NCI-H2171 (cell line): Measurements from ENCODE around the gene DDX49.

ENCODE experiments used
- DNase-seq: peaks from one replicate; lab custom pipeline; 2025; lab: John Stamatoyannopoulos, UW

The DDX49 gene

DNA sequence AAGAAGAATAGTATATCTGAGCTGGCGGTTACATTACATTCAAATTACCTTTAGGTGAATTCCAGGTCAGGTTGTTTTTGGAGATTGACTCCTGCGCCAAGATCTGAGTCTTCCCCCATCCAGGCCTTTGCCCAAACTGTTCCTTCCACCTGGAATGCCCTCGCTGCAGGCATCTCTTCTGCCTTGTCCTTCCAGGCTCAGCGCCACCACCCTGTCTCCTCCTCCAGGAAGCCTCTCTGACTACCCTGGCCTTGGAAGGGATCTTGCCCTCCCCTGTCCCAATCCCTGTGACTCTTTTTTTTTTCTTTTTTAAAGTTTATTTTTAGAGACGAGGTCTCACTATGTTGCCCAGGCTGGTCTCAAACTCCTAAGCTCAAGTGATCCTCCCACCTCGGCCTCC, 23.2 kb downstream of the DDX49 start:
- DNase-seq = no peak

DNA sequence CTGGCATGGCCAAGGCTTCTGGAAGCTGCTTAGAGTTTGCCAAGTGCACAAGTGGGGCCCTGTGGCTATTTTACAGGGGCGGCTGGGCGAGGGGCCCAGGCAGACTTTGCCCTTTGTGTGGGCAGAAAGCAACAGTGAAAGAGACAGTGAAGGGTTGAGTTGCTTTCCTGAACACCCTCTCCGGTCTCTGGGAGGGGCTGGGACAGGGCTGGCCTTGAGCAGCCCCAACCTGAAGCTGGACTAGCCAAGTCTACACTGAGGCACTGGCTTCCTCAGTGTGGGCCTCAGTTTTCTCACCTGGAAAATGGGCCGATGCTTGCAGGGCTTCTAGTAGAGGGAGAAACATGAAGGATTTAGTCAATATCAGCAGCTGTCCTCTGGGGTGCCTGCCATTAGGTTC, 23.9 kb downstream of the DDX49 start:
- no peak for DNase-seq

DNA sequence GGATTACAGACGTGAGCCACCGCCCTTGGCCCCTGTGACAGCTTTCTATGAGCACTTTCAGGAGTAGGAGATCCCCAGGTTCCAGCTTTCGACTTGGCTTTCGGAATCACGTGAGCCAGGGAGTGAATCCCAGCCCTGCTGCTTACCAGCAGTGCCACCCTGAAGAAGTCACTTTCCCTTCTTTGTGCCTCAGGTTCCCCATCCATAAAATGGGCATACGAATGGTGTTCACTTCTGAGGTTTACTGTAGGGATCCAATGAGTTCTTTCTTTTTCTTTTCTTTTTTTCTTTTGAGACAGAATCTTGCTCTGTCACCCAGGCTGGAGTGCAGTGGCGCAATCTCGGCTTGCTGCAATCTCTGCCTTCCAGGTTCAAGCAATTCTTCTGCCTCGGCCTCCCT, 25.8 kb downstream of the DDX49 start:
- DNase-seq = no peak

DNA sequence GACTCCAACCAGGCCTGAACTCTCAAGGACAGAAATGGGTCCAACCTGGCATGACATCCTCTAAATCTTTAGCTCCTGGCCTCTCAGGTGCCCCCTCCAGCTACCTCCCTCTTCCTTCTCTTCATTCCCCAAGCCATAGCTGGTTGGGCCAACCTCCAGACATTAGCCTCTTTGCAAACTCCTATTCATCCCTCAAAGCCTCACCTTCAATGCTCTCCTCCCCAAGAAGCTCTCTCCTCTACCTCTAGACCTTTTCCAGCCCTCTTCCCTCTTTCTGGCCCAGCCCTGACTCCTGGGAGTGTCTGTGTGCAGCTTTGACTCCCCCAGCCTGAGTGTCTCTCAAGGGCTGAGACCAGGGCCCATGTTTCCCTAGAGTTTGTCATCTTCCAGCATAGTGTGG, 26.8 kb downstream of the DDX49 start:
- DNase-seq = no peak

DNA sequence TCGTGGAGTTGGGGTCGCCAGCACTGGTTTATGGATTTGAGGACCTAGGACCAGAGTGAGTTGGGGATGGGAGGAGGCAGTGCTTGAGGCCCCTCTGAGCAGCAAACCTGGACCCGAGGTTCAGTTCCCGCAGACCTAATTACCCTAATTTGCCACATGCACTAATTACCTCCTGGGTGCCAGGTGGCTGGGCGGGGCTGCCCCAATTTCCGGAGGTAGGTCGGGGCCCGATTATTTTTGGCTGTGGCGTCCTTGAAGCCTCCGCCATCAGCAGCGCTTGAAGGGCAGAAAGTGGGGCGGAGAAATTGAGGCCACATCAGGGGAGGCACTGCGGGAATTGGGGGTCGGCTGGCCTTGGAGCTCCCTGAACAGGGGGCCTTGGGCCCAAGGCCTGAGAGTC, 27.4 kb downstream of the DDX49 start:
- DNase-seq = peak; percentile 24

DNA sequence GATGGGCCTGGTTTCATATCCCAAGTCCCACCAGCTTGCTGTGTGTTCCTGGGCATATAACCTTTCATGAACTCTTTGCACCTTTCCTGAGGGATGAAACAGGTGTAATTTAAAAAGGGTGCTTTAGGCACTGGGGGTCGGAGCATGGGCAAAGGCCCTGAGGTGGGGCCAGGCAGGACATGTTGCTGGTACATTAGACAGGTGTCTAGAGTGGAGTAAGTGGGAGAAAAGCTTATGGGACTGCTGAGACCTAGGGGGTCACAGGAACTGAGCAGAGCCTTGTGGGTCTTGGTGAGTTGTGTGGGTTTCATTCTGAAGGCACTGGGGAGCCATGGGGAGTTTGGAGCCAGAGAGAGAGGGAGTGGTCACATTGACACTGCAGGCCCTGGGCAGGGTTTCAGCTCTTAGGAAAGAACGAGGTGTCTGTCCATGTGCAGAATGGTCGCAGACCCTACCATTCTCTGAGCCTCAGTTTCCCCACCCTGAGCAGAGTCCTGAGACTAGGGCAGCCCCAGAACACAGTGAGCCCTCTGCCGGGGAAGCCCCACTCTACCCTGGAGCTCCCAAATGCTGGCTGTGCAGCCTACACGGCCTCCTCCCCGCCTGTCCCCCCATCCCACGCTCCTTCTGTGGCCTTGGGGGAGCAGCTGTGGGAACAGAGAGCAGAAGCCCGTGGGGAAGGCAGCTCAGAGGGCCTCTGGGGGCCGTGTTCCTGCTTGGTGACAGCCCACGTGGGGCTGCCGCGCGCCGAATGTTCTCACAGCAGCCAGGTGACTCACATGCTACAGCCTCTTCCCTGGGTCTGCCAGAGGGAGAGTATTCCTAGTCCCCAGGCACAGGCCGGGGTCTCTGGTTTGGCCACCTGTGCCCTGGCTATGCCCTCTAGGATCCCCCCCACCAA, 28.8 kb downstream of the DDX49 start:
- DNase-seq = no peak

DNA sequence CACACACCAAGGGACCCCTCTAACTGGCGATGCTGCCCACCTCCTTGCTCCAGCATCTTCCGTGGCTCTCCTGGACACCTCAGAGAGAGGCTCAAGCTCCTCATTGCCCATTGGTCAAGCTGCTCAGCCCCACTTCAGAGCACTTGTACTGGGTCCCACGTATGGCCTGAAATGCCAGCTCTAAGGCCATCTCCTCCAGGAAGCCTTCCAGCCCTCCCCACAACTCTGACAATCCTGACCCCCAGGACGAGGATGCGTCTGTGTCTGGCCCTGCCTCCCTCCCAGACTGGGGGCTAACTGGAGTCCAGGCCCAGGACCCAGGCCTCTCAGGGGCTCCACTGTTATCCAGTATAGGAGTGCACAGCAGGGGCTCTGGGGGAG, 29.5 kb downstream of the DDX49 start:
- DNase-seq = no peak

DNA sequence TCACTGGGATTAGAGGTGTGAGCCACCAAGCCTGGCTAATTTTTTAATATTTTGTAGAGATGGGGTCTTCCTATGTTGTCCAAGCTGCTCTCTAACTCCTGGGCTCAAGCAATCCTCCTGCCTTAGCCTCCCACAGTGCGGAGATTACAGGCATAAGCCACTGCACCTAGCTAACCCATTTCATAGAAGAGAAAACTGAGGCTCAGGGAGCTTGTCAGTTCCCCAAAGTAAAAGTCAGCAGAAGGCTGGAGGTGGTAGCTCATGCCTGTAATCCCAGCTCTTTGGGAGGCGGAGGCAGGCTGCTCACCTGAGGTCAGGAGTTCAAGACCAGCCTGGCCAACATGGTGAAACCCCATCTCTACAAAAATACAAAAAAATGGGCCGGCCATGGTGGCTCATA, 30.3 kb downstream of the DDX49 start:
- DNase-seq = no peak

DNA sequence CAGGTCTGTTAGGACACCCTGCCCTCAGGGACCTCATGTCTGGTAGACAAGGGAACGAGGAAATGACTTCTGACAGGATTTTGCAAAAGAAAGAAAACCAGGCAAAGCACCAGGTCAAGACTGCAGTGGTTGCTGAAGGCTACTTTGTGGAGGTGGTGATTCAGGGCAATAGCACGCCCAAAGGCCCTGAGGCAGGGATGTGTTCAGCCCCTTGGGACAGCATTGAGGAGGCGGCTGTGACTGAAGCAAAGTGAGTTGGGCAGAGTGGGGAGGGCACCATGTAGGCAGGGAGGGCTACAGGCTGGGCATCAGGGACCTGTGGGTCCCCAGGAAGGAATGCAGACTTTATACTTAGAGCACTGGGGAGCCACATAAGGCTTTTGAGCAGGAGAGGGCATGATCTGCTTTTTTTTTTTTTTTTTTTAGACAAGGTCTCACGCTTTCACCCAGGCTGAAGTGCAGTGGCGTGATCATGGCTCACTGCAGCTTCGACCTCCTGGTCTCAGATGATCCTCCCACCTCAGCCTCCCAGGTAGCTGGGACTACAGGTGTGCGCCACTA, 32.3 kb downstream of the DDX49 start:
- DNase-seq = no peak

DNA sequence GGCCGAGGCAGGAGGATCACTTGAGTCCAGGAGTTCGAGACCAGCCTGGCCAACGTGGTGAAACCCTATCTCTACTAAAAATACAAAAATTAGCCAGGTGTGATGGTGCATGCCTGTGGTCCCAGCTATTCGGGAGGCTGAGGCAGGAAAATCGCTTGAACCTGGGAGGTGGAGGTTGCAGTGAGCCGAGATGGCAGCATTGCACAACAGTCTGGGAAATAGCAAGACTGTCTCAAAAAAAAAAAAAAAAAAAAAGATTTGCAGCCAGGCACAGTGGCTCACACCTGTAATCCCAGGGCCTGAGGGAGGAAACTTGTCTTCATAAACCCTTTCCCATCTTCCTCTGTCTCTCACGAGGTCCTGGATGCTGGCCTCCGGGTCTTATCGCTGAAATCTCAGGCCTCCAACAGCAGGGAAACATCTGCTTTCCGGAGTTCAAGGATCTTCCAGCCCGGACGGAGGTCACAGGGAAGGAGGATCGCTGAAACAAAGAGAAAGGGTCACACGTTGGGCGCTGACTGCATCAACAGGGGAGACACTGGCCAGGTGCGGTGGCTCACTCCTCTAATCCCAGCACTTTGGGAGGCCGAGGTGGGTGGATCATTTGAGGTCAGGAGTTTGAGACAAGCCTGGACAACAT, 33.0 kb downstream of the DDX49 start:
- peak; percentile 30 for DNase-seq

DNA sequence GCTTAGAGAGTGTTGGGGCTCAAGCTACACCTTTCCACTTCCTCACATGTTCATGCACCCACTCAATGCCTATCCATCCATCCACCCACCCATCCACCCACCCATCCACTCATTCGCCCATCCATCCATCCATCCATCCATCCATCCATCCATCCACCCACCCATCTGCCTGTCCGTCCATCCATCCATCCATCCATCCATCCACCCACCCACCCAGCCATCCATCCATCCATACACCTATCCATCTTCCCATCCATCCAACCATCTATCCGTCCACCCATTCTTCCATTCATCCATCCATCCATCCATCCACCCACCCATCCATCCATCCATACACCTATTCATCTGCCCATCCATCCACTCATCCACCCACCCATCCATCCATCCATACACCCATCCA, 34.6 kb downstream of the DDX49 start:
- DNase-seq = no peak

DNA sequence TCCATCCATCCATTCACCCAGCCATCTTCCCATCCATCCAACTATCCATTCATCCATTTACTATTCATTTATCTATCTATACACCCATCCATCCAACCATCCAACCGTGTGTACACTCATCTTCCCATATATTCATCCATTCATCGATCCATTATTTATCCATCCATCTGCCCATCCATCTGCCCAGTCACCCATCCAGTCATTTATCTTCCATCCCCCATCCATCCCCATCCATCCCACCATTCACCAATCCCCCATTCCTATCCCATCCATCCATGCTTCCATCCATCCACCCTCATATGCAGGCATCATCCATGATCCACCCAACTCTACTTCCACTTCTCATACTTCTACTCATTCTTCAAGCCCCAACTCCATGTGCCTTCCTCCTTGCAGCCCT, 35.5 kb downstream of the DDX49 start:
- DNase-seq = no peak

DNA sequence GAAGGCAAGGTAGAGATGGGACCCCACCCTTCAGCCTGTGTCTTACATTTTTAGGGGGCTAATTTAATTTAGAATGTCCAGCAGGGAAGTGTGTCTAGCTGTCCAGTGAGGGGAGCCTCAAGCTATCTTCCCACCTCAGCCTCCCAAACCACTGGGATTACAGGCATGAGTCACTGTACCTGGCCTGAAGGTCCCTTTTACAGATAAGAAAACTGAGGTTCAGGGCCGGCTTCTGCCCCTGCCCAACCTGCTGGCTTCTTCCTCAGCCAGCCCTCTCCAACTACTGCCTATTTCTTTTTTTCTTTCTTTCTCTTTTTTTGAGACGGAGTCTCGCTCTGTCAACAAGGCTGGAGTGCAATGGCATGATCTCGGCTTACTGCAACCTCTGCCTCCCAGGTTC, 40.9 kb downstream of the DDX49 start:
- no peak for DNase-seq

DNA sequence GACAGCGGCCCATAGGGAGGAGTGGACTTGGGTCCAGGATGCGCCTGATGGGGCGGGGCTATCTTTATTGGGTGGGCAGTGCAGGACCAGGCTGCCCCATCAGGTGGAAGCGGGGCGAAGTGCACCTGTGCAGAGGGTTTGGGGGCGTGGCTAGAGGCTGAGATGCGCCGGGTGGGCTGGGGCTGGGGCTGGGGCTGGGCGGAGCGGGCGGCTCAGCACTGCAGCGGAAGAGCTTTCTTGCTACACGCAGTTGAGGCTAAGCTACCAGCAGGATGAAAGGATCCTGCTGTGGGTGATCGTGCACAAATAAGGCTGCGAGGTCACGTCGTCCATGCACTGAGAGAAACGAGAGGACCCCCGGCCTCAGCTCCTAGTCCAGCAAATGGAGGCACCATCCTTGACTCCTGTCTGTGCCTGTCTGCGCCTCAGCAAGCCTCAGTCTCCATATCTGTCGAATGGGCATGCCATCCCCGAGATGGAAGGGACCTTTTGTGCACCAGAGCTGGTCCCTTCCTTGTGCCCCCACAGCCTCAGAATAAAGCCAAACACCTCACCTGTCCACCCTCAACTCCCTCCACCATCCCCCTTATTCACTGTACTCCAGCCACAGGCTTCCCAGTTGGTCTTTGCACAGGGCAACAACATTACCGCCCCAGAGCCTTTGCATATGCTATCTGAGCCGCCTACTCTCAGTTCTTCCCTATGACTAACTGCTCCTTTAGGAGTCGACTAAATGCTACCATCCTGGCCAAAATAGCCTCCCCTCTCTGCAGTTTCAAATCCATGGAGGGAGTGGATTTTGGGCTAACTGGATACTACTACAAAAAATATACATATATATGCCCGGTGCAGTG, 42.5 kb downstream of the DDX49 start:
- peak; percentile 48 for DNase-seq

DNA sequence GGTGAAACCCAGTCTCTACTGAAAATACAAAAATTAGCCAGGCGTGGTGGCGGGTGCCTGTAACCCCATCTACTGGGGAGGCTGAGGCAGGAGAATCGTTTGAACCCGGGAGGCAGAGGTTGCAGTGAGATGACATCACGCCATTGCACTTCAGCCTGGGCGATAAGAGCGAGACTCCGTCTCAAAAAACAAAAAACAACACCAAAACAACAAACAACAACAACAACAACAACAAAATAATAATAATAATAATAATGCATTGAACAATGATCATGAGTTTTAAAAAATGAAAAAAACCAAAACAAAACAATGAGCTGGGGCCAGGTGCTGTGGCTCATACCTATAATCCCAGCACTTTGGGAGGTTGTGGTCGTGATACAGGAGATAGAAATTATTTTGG, 44.6 kb downstream of the DDX49 start:
- no peak for DNase-seq

DNA sequence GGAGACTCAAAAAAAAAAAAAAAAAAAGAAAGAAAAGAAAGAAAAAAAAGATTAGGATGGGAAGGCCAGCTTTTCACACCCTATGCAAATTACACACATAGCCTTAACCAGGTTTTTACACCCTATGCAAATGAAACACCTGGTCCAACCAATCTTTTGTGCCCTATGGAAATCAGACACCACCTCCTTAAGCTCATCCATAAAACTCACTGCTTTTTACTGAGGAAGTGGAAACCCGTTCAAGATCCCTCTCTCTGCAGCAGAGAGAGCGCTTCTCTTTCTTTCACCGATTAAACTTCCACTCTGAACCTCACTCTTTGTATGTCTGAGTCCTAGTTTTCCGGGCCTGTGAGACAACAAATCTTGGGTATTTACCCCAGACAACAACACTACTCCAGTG, 46.8 kb downstream of the DDX49 start:
- DNase-seq = no peak

DNA sequence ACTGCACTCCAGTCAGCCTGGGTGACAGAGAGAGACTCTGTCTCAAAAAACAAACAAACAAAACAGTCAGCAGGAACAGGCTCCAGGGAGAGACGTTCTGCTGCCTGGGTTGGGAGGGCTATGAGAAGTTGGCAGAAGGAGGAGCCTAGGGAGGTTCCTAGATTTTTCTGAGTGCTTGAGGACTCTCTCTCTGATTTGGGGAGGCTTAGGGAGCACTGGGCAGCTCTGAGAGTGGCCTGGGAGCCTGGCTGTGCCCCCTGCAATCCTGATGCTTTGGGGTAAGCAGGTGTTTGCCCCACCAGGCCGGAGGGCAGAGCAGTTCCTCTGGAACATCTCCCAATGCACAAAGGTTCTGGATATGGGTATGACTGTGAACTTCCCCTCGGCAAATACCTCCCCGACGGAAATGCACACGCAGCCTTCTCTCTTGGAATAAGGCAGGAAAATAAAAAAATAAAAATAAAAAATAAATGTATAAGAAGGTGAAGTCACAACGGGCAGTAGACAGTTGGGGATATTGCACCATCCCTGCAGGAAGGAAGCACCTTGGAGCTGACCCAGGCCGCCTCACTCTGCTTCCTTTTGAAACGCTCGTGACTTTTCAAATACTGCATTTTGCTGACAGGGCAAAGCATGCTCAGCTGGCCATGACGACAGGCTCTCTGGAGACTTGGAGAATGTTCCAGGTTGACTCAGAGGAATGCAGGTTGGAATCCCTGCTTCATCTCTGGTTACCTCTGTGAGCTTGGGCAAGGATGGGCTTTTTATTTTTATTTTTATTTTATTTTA, 48.0 kb downstream of the DDX49 start:
- DNase-seq = no peak

DNA sequence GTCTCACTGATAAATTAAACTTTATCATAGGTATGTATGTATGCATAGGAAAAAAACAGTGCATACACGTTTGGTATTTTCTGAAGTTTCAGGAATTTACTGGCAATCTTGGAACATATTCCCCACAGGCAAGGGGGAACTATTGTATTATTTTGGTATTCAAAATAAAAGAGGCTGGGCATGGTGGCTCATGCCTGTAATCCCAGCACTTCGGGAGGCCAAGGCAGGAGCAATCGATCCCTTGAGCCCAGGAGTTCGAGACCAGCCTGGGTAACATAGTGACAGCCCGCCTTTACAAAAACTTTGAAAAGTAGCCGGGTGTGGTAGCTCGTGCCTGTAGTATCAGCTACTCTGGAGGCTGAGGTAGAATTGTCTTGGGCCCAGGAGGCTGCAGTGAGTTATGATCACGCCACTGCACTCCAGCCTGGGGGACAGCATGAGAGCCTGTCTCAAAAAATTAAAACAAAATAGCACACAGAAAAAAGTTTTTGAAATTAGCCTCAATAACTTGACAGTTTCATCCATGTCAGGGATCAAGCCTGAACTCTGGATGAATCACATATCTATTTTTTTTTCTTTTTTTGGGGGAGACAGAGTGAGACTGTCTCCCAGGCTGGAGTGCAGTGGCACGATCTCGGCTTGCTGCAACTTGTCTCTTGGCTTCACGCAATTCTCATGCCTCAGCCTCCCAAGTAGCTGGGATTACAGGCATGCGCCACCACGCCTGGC, 50.6 kb downstream of the DDX49 start:
- no peak for DNase-seq

DNA sequence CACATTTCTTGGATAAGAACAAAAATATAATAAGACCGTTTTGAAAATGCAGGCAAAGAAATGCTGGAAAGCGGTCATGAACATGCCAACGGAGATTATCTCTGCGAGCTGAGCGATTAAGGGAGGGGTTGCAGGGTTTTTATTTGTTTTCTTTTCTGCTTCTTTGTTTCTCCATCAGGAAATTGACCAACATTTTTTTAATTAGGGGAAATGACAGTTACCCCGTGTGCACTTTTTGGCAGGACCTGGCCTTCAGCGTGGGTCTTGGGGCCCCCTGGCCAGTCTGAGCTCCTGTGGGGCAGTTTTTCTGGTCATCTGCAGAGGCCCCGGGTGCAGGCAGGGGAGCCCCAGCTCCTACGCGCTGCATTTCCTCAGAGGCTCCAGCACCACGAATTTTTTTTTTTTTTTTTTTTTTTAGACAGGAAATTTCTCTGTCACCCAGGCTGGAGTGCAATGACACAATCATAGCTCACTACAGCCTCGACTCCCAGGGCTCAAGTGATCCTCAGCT, 52.8 kb downstream of the DDX49 start:
- DNase-seq = no peak

DNA sequence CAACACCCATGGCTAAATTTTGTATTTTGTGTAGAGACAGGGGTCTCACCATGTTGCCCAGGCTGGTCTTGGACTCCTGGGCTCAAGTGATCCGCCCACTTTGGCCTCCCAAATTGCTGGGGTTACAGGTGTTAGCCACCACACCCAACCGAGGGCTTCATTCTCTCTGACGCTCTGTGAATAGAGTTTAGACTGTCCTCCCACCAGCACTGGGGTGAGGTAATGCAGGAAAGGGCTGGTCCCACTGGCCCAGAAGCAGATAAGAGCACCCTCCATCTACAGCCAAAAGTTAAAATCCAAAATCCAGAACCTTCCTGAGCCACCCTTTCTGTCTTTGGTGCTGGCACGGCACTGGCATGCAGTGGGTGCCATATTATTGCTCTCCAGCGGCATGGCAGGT, 53.3 kb downstream of the DDX49 start:
- DNase-seq = no peak

DNA sequence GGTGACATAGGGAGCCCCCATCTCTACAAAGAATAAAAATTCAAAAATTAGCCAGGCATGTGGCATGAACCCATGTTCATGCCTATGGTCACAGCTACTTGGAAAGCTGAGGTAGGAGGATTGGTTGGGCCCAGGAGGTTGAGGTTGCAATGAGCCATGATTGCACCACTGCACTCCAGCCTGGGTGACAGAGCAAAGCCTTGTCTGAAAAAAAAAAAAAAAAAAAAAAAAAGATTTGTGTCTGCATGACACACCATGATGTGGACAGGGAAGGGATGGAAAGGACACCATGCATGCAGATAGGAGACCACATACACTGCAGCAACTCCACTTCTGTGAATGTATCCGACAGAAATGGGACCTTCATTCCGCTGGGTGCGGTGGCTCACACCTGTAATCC, 55.5 kb downstream of the DDX49 start:
- DNase-seq = no peak
